Stomach (tissue), 9 donors: Measurements from ENCODE around the gene EGFL6. TPM values are rescaled to one million over a fixed set of nuclear protein-coding genes. Genes with fewer than 3 reads are reported as not detected.
"Not testable (repeated sequence)": the region's sequence is repeated elsewhere in the genome, so short reads cannot be mapped to it uniquely, and the experiment has no call there.

Experiments
- DNase-seq, 2 donors: peaks; one replicate each; pipeline versions ENCODE4 v3.0.0 to v3.0.0-alpha.2; 2013 to 2019
- H3K27ac ChIP-seq, 5 donors: fragments of 200-600 bp in 4 of 5; sonication (generic) in 4 of 5; one replicate each; pipeline ENCODE4 v1.5.1; 2013 to 2019; ENCODE audit warnings: mild to moderate bottlenecking in 1 of 5, moderate library complexity in 1 of 5
- H3K27me3 ChIP-seq, 3 donors: fragments of 200-600 bp; sonication (generic); one replicate each; pipeline ENCODE4 v1.5.1; 2017 to 2019; ENCODE audit warnings: mixed run types in 1 of 3
- H3K36me3 ChIP-seq, 4 donors: fragments of 200-600 bp; sonication (generic); 1 replicate in 3 of 4; 2 replicates in 1 of 4; pipeline ENCODE4 v1.5.1; 2016 to 2019
- H3K4me1 ChIP-seq, 4 donors: fragments of 200-600 bp; sonication (generic); one replicate each; pipeline ENCODE4 v1.5.1; 2016 to 2019
- H3K4me3 ChIP-seq, 4 donors: fragments of 200-600 bp; sonication (generic) in 3 of 4; one replicate each; pipeline ENCODE4 v1.5.1; 2016 to 2019; ENCODE audit warnings: mild to moderate bottlenecking in 1 of 4
- H3K9me3 ChIP-seq, 4 donors: fragments of 200-600 bp; sonication (generic); one replicate each; pipeline ENCODE4 v1.5.1; 2016 to 2019
- EP300 ChIP-seq: sonication (generic); formaldehyde crosslinking; IDR thresholded peaks from one replicate; pipeline ENCODE4 v1.6.1; 2017; ENCODE audit warnings: antibody characterized with exemption
- POLR2A ChIP-seq, 4 donors: fragments of 450-650 bp; IDR thresholded peaks; one replicate each; pipeline ENCODE4 v1.6.1; 2016; ENCODE audit warnings: antibody characterized with exemption in 4 of 4, control low read depth in 2 of 4, mild to moderate bottlenecking in 1 of 4, moderate library complexity in 1 of 4
- POLR2AphosphoS5 ChIP-seq, 3 donors: sonication (generic); formaldehyde crosslinking; IDR thresholded peaks; one replicate each; pipeline ENCODE4 v1.6.1; 2016; ENCODE audit warnings: antibody characterized with exemption in 3 of 3
- WGBS, 5 donors: extraction: QIAGEN DNeasy Blood & Tissue Kit in 3 of 5; methylation state at CpG; one replicate each; pipeline versions ENCODE4 v1.1.5 to v1.1.7; 2013 to 2018; 5-methylcytosine and 5-hydroxymethylcytosine counted together
- intact Hi-C: fragments of 100-400 bp; cut with DNase I; formaldehyde crosslinking; loops from one replicate; pipeline ENCODE4 v1.15.1; 2023; ENCODE audit warnings: low total_unique reads
- polyA plus RNA-seq, 3 donors: library from polyadenylated mRNA; stranded (reverse); fragments of 200-250 nt; gene quantifications; one replicate each; pipeline ENCODE4 v1.2.3, GENCODE V29; 2013
- total RNA-seq, 5 donors: library from RNA; depleted of rRNA; stranded (reverse); fragments of >200 nt; gene quantifications; one replicate each; pipeline versions ENCODE4 v1.1.0 to v1.2.3, GENCODE V29; 2014 to 2016
- TF ChIP-seq, protein P1 (sequence below), 7 experiments: fragments of 450-650 bp in 4 of 7; fragments of 200-600 bp in 3 of 7; sonication (generic) in 3 of 7; IDR thresholded peaks; one replicate each; pipeline ENCODE4 v1.5.1; 2016 to 2019; ENCODE audit warnings: antibody characterized with exemption in 7 of 7, control low read depth in 2 of 7, mild to moderate bottlenecking in 1 of 7
- donor health status: healthy with polysubstance abuse.
- donor health status: Bipolar disorder and iron deficiency.
- donor health status: healthy.

The EGFL6 gene
- total and polyA plus RNA-seq, 8 donors = 0.92 to 6.4 (median 2.6) TPM; not detected in 4

DNA sequence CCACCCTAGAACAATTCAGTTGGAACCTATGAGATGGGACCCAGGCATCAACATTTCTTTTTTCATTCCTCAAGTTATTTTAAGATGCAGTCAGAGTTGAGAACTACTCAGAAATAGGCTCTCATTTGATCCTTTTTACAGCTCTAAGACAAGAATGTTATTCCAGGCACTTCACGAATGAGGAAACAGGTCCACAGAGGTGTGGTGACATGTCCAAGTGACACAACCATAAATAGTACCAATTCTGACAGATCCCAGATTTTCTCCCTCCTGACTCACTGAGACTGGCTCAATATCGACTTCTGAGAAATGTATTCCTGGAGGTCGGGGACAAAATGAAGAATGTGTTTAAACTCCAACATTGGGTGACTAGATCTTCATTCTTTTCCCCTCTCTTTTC, 94.6 kb downstream of the EGFL6 start:
- Histone ChIP-seq H3K4me1 (peaks cover 0 to 19% (median 8%) of the 10 kb centered on the region in 4 donors), H3K4me3 (no peak overlapping the region), H3K27me3 (no peaks in the 10 kb centered on the region), H3K27ac (peak overlapping the region in 2 of 5 donors; percentile 3 to 27), H3K36me3 (peaks cover 0 to 13% (median 6%) of the 10 kb centered on the region in 4 donors), H3K9me3 (no peaks in the 10 kb centered on the region)
- intact Hi-C loops = no loop called here
- 65 to 80% (median 78%) methylated on average over 3 of the region's 3 CpGs for WGBS, 5 donors
- TF ChIP-seq EP300 (no peak), POLR2AphosphoS5 (IDR thresholded peaks at IDR 0.05) (no peak), POLR2A (IDR thresholded peaks at IDR 0.05) (no peak)
- TF ChIP-seq, protein P1, sequence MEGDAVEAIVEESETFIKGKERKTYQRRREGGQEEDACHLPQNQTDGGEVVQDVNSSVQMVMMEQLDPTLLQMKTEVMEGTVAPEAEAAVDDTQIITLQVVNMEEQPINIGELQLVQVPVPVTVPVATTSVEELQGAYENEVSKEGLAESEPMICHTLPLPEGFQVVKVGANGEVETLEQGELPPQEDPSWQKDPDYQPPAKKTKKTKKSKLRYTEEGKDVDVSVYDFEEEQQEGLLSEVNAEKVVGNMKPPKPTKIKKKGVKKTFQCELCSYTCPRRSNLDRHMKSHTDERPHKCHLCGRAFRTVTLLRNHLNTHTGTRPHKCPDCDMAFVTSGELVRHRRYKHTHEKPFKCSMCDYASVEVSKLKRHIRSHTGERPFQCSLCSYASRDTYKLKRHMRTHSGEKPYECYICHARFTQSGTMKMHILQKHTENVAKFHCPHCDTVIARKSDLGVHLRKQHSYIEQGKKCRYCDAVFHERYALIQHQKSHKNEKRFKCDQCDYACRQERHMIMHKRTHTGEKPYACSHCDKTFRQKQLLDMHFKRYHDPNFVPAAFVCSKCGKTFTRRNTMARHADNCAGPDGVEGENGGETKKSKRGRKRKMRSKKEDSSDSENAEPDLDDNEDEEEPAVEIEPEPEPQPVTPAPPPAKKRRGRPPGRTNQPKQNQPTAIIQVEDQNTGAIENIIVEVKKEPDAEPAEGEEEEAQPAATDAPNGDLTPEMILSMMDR (IDR thresholded peaks at IDR 0.05) = no peak
- no peak for DNase-seq

DNA sequence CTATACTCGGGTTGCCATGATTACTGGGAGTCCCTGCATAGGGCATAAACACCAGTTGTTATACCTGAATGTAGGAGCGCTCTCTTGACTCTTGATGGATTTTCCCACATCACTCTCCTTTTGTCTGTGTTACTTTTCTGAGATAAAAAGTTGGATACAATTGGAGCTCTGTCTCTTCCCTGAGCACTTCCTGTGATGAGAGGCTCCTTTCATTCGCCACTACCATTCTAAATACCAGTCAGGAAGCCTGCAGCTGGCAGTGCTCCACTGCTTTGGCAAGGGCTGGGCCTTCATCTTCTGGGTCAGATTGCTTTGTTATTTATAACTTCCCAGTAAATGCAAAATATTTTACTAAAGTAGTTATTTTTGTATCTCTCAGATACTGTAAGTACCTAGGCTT, 97.4 kb downstream of the EGFL6 start:
- Histone ChIP-seq H3K4me1 (peaks cover 0 to 19% (median 7%) of the 10 kb centered on the region in 4 donors), H3K4me3 (no peak overlapping the region), H3K27ac (no peak overlapping the region), H3K27me3 (no peaks in the 10 kb centered on the region), H3K36me3 (peaks cover 0 to 13% (median 5%) of the 10 kb centered on the region in 4 donors), H3K9me3 (no peaks in the 10 kb centered on the region)
- DNase-seq = no peak
- intact Hi-C loops = no loop called here
- WGBS, 5 donors = 71 to 82% (median 77%) methylated on average over 3 of the region's 3 CpGs
- TF ChIP-seq, protein P1 (IDR thresholded peaks at IDR 0.05) = no peak
- TF ChIP-seq POLR2AphosphoS5 (IDR thresholded peaks at IDR 0.05) = no peak
- no peak for TF ChIP-seq EP300
- TF ChIP-seq POLR2A (IDR thresholded peaks at IDR 0.05) = no peak

DNA sequence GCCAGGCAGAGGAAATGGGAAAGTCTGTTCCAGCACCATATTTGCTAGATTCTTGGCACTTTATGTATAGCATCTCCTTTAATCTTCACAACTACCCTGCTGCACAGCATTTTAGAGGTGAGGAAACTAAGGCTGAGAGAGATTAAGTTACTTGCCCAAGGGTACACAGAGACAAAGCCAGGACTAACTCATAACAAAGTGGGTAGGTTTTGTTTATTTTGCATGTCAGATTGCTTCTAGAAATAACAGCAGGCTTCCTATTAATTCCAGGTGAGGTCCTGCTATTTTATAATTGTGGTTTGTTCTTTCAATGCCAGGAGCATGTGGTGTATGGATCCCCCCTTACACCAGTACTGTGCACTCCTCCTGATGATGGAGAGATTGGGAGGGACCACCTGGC, 98.5 kb downstream of the EGFL6 start:
- no peaks in the 10 kb centered on the region for H3K27me3 ChIP-seq
- H3K4me1 ChIP-seq = peaks cover 0 to 19% (median 7%) of the 10 kb centered on the region in 4 donors
- no peak for TF ChIP-seq POLR2AphosphoS5 (IDR thresholded peaks at IDR 0.05)
- TF ChIP-seq, protein P1 (IDR thresholded peaks at IDR 0.05) = no peak
- no peak for TF ChIP-seq EP300
- no peak for TF ChIP-seq POLR2A (IDR thresholded peaks at IDR 0.05)
- H3K36me3 ChIP-seq = peaks cover 0 to 8% (median 2%) of the 10 kb centered on the region in 4 donors
- H3K9me3 ChIP-seq = no peaks in the 10 kb centered on the region
- H3K4me3 ChIP-seq = no peak overlapping the region
- DNase-seq = no peak
- no peak overlapping the region for H3K27ac ChIP-seq
- intact Hi-C loops = no loop called here

DNA sequence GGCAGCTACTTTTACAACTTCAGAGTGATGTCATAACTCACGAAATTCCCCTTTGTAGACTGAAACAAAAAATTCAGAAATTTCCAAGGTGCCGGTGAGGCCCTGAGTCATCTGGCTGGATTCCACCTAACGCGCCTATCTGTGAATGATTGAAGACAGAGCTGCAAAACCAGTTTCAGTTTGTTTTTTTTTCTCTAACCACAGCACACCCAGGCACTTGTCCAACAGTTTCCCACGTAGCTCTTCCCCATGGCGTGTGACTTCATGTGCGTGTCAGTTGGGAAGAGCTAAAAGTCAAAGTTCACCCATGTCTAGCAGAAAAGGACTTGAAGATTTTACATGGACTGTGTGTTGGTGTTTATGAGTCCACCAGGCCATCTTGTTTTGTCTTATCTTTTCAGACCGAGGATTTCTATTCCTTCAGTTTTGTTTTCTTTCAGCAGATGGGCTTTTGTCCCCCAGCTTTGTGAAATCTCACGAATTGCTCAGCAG, 99.9 kb downstream of the EGFL6 start:
- Histone ChIP-seq H3K27me3 (no peaks in the 10 kb centered on the region), H3K36me3 (no peaks in the 10 kb centered on the region), H3K4me1 (peaks cover 0 to 19% (median 7%) of the 10 kb centered on the region in 4 donors), H3K27ac (peak overlapping the region; percentile 43 to 57 (median 53)), H3K4me3 (peak overlapping the region in 1 of 4 donors; percentile 3), H3K9me3 (no peaks in the 10 kb centered on the region)
- TF ChIP-seq, protein P1 (IDR thresholded peaks at IDR 0.05) = no peak
- peak; percentile 31 to 72 (median 58) for TF ChIP-seq POLR2AphosphoS5 (IDR thresholded peaks at IDR 0.05)
- peak; percentile 84 to 92 for DNase-seq
- 3 to 25% (median 14%) methylated on average over 9 of the region's 9 CpGs for WGBS, 5 donors
- intact Hi-C loops = no loop called here

DNA sequence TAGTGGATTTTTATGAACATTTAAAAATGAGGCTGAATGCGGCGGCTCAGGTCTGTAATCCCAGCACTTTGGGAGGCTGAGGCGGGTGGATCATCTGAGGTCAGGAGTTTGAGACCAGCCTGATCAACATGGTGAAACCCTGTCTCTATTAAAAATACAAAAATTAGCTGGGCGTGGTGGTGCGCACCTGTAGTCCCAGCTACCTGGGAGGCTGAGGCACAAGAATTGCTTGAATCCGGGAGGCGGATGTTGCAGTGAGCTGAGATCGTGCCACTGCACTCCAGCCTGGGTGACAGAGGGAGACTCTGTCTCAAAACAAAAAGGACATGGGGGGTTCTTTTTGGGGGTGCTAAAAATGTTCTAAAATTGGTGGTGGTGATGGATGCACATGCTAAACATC, 100.4 kb downstream of the EGFL6 start:
- H3K4me3 ChIP-seq, H3K27me3 ChIP-seq, H3K9me3 ChIP-seq, DNase-seq, intact Hi-C loops, H3K36me3 ChIP-seq: not testable (repeated sequence)
- Histone ChIP-seq H3K4me1 (peaks cover 0 to 19% (median 7%) of the 10 kb centered on the region in 4 donors), H3K27ac (peak overlapping the region; percentile 43 to 57 (median 53))
- WGBS, 5 donors = 82 to 93% (median 86%) methylated on average over 7 to 8 of the region's 8 CpGs
